ENCODE results near the gene MYO16.

The MYO16 gene

GRCh38 chr13:109246001-109246400 is 616.6 kb downstream of the MYO16 start:
- DNase-seq (ENCODE audit: low read depth), result no peak
- no peak for TF ChIP-seq CTCF (IDR thresholded peaks at IDR 0.05; ENCODE audit: low read length, missing control alignments)
- no peak overlapping the region for H3K4me3 ChIP-seq (replicated peaks; ENCODE audit: low read depth, low read length)

GRCh38 chr13:109249780-109250528 is 620.5 kb downstream of the MYO16 start:
- no peak for TF ChIP-seq CTCF (IDR thresholded peaks at IDR 0.05; ENCODE audit: low read length, missing control alignments)
- DNase-seq (ENCODE audit: low read depth), result no peak
- no peak overlapping the region for H3K4me3 ChIP-seq (replicated peaks; ENCODE audit: low read depth, low read length)

GRCh38 chr13:109251956-109252355 is 622.5 kb downstream of the MYO16 start:
- TF ChIP-seq CTCF (IDR thresholded peaks at IDR 0.05; ENCODE audit: low read length, missing control alignments), result no peak
- no peak for DNase-seq (ENCODE audit: low read depth)
- no peak overlapping the region for H3K4me3 ChIP-seq (replicated peaks; ENCODE audit: low read depth, low read length)

- no peak overlapping the region for H3K4me3 ChIP-seq (replicated peaks; ENCODE audit: low read depth, low read length)
- no peak for DNase-seq (ENCODE audit: low read depth)
- no peak for TF ChIP-seq CTCF (IDR thresholded peaks at IDR 0.05; ENCODE audit: low read length, missing control alignments)
Measured at GRCh38 chr13:109253316-109253715, 623.9 kb downstream of the MYO16 start.

GRCh38 chr13:109254274-109254673 is 624.9 kb downstream of the MYO16 start:
- no peak overlapping the region for H3K4me3 ChIP-seq (replicated peaks; ENCODE audit: low read depth, low read length)
- no peak for TF ChIP-seq CTCF (IDR thresholded peaks at IDR 0.05; ENCODE audit: low read length, missing control alignments)
- no peak for DNase-seq (ENCODE audit: low read depth)

- no peak for DNase-seq (ENCODE audit: low read depth)
- no peak overlapping the region for H3K4me3 ChIP-seq (replicated peaks; ENCODE audit: low read depth, low read length)
Measured at GRCh38 chr13:109255141-109255856, 625.9 kb downstream of the MYO16 start.

More at GRCh38 chr13:109255141-109255856, 625.9 kb downstream of the MYO16 start:
- no peak for TF ChIP-seq CTCF (IDR thresholded peaks at IDR 0.05; ENCODE audit: low read length, missing control alignments)

Data from fibroblast of pulmonary artery (primary cell).